Measurements from ENCODE around the gene MMP11.
A peak's percentile ranks its signal among the peaks of the same experiment; 100 is the strongest.

The MMP11 gene

DNA sequence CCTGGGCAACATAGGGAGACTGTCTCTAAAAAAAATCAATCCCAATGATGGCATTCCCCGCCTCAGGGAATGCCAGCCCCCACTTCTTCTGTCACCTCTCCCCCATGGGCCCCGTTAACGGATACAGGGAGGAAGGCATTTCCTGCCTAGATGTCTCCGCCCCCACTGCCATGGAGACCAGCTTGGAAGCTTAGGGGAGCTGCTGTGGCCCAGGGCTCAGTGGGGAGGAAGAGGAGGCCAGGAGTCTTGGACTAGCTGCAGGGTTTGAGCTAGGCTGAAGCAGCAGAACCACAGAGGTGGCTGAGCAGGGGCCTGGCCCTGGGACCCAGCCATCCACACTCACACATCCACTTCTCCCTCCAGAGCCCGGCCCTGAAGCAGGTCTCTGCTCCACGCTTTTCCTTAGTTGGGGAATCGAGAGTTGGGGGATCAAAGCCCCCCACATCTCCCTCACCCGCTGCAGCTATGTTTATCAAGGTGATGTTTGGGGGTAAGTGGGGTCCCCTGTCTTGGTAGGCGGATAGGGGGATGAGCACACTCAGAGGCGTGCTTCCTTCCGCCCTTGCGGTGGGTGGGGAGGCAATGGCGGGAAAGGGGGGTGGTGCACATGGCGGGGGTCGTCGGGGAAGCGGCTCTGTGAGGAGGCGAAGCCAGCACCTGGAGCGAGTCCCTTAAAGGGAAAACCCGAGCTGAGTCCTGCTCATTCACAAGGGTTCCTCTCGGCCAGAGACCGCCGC, 9.6 kb upstream of the MMP11 start, which contains the start of gene C22orf15:
TSS of gene C22orf15 (plus strand) at position 149 of the 737 bp plus-strand sequence. CDS start at position 466, 317 bp downstream.
- Histone ChIP-seq H2AK5ac (ENCODE audit: low read length) (no peak within 1 kb of the TSS), H2BK120ac (ENCODE audit: low read depth, low read length) (no peak within 1 kb of the TSS), H4K5ac (ENCODE audit: low read length) (no peak within 1 kb of the TSS), H3K4ac (ENCODE audit: low read depth, low read length) (no peak within 1 kb of the TSS), H2BK15ac (replicated peaks; ENCODE audit: low read depth) (no peak within 1 kb of the TSS), H3K27ac (ENCODE audit: low read depth, low read length) (no peak within 1 kb of the TSS), H3K23ac (ENCODE audit: low read length) (no peak within 1 kb of the TSS), H2BK5ac (ENCODE audit: low read length) (no peak within 1 kb of the TSS), H3K9ac (ENCODE audit: low read length) (peak within 1 kb of the TSS; percentile 47), H3K56ac (ENCODE audit: low read length) (peak within 1 kb of the TSS; percentile 75), H3K36me3 (ENCODE audit: control insufficient read depth, insufficient read depth, low read length) (no peaks in the 10 kb centered on the region), H3K27me3 (ENCODE audit: insufficient read depth, low read length, poor library complexity) (no peaks in the 10 kb centered on the region), H3K4me3 (ENCODE audit: low read length) (no peak within 1 kb of the TSS), H3K4me2 (ENCODE audit: low read length) (peak within 1 kb of the TSS; percentile 37), H3K4me1 (ENCODE audit: control insufficient read depth, low read depth, low read length) (peaks cover 14% of the 10 kb centered on the region), H4K8ac (ENCODE audit: low read depth, low read length) (no peak within 1 kb of the TSS), H3K79me1 (ENCODE audit: low read length) (peaks cover 4% of the 10 kb centered on the region), H3K79me2 (ENCODE audit: control insufficient read depth, insufficient read depth, low read length) (no peaks in the 10 kb centered on the region), H3K18ac (ENCODE audit: low read length) (peak within 1 kb of the TSS; percentile 6)
- DNase-seq, result peak; percentile 83
- no CpG with 5 or more reads among the region's 23 CpGs for WGBS (ENCODE audit: extremely low coverage, insufficient coverage, low lambda C conversion rate)

DNA sequence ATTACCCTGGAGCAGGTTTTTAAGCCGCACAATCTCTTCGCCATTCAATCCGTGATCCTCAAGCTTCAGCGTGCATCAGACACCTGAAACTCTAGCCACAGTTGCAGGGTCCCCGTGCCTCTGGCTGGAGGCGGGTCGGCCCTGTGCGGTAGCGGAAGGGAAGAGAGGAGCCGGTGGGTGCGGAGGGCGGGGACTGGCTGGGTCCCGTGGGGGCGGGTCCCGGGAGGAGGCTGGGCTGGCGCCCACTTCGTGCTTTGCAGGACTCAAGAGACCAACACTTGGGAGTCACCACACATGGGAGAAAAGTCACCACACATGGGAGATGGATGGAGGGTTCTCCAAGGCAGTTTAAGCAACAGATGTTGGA, 9.1 kb upstream of the MMP11 start:
- peak overlapping the region; percentile 37 for H3K4me2 ChIP-seq (ENCODE audit: low read length)
- H2AK5ac ChIP-seq (ENCODE audit: low read length), result no peak overlapping the region
- peak overlapping the region; percentile 47 for H3K9ac ChIP-seq (ENCODE audit: low read length)
- no peak overlapping the region for H2BK120ac ChIP-seq (ENCODE audit: low read depth, low read length)
- no peak overlapping the region for H2BK5ac ChIP-seq (ENCODE audit: low read length)
- no peak overlapping the region for H4K8ac ChIP-seq (ENCODE audit: low read depth, low read length)
- no peaks in the 10 kb centered on the region for H3K79me2 ChIP-seq (ENCODE audit: control insufficient read depth, insufficient read depth, low read length)
- H3K23ac ChIP-seq (ENCODE audit: low read length), result no peak overlapping the region
- WGBS (ENCODE audit: extremely low coverage, insufficient coverage, low lambda C conversion rate), result no CpG with 5 or more reads among the region's 17 CpGs
- H3K4me3 ChIP-seq (ENCODE audit: low read length), result no peak overlapping the region
- no peaks in the 10 kb centered on the region for H3K27me3 ChIP-seq (ENCODE audit: insufficient read depth, low read length, poor library complexity)
- H2BK15ac ChIP-seq (replicated peaks; ENCODE audit: low read depth), result no peak overlapping the region
- peaks cover 4% of the 10 kb centered on the region for H3K79me1 ChIP-seq (ENCODE audit: low read length)
- H3K18ac ChIP-seq (ENCODE audit: low read length), result peak overlapping the region; percentile 6
- DNase-seq, result peak; percentile 42
- H3K27ac ChIP-seq (ENCODE audit: low read depth, low read length), result no peak overlapping the region
- H3K36me3 ChIP-seq (ENCODE audit: control insufficient read depth, insufficient read depth, low read length), result no peaks in the 10 kb centered on the region
- H3K4me1 ChIP-seq (ENCODE audit: control insufficient read depth, low read depth, low read length), result peaks cover 14% of the 10 kb centered on the region
- H3K56ac ChIP-seq (ENCODE audit: low read length), result peak overlapping the region; percentile 75
- no peak overlapping the region for H4K5ac ChIP-seq (ENCODE audit: low read length)
- no peak overlapping the region for H3K4ac ChIP-seq (ENCODE audit: low read depth, low read length)

DNA sequence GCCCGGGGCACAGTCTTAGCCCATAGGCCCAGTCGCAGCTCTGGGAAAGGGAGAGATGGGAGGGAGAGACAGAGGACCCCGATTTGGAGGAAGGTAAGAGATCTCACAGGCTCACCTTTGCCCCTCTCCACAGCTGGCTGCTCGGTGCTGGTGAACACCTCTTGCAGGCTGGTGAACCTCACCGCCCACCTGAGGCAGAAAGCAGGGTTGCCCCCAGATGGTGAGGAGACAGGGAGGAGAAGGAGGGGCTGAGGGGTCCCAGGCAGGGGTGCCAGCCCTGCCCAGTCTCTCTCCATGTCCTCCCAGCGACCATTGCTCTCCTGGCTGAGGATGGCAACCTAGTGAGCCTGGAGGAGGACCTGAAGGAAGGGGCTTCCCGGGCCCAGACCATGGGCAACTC, 8.7 kb upstream of the MMP11 start:
- Histone ChIP-seq H3K9ac (ENCODE audit: low read length) (peak overlapping the region; percentile 26), H3K79me1 (ENCODE audit: low read length) (peaks cover 4% of the 10 kb centered on the region), H3K4me3 (ENCODE audit: low read length) (no peak overlapping the region), H3K4me1 (ENCODE audit: control insufficient read depth, low read depth, low read length) (peaks cover 14% of the 10 kb centered on the region), H4K8ac (ENCODE audit: low read depth, low read length) (no peak overlapping the region), H2AK5ac (ENCODE audit: low read length) (no peak overlapping the region), H3K27ac (ENCODE audit: low read depth, low read length) (no peak overlapping the region), H2BK15ac (replicated peaks; ENCODE audit: low read depth) (no peak overlapping the region), H3K18ac (ENCODE audit: low read length) (no peak overlapping the region), H3K27me3 (ENCODE audit: insufficient read depth, low read length, poor library complexity) (no peaks in the 10 kb centered on the region), H3K23ac (ENCODE audit: low read length) (no peak overlapping the region), H2BK5ac (ENCODE audit: low read length) (no peak overlapping the region), H3K56ac (ENCODE audit: low read length) (peak overlapping the region; percentile 75), H3K4ac (ENCODE audit: low read depth, low read length) (no peak overlapping the region), H4K5ac (ENCODE audit: low read length) (no peak overlapping the region), H3K4me2 (ENCODE audit: low read length) (no peak overlapping the region), H3K36me3 (ENCODE audit: control insufficient read depth, insufficient read depth, low read length) (no peaks in the 10 kb centered on the region), H2BK120ac (ENCODE audit: low read depth, low read length) (no peak overlapping the region), H3K79me2 (ENCODE audit: control insufficient read depth, insufficient read depth, low read length) (no peaks in the 10 kb centered on the region)
- WGBS (ENCODE audit: extremely low coverage, insufficient coverage, low lambda C conversion rate), result no CpG with 5 or more reads among the region's 7 CpGs
- DNase-seq, result no peak

DNA sequence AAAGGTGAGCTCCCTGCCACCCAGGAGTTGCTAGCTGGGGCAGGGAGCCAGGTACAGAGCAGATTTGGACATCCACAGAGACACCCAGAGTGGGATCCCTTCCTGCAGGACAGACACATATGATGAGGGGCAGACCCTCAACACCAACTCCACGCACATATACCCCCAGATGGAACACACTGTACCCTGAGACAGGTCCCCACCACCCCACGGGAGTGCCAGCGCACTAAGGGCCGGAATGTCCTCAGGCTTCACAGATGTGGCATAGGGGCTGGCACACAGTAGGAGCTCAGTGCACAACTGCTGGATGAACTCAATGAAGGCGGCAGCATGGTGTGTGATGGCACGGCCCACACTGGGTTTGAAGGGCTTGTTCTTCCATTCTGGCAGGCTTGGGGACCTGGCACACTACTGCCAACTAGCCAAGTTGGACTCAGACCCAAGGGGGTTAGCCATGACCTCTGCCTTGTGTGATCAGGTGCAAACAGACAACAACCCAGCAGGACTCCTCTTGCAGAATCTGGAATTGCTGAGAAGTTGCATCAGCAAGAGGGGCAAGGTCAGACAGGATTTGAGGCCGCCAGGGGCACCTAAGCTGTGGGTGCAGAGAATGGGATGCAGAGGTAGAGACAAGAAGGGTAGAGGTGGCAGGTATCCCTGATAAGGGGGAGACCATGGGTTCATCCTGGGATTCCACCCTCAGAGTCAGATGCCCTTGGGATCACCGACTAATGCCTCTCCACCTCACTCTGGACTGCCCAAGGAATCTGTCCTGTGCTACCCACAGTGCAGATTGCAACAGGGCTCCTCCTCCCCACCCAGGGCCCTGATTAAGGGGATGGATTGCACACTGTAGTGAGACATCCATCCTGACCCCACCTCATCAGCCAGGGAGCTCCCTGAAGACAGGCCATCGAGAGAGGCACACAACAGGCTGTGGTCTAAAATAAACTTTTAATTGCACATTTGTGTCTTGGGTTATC, 7.5 kb upstream of the MMP11 start:
- Histone ChIP-seq H3K4ac (ENCODE audit: low read depth, low read length) (no peak overlapping the region), H3K9ac (ENCODE audit: low read length) (no peak overlapping the region), H3K56ac (ENCODE audit: low read length) (peak overlapping the region; percentile 34), H3K27ac (ENCODE audit: low read depth, low read length) (no peak overlapping the region), H2BK5ac (ENCODE audit: low read length) (no peak overlapping the region), H3K79me1 (ENCODE audit: low read length) (peaks cover 4% of the 10 kb centered on the region), H2BK15ac (replicated peaks; ENCODE audit: low read depth) (no peak overlapping the region), H4K5ac (ENCODE audit: low read length) (no peak overlapping the region), H3K4me1 (ENCODE audit: control insufficient read depth, low read depth, low read length) (peaks cover 14% of the 10 kb centered on the region), H4K8ac (ENCODE audit: low read depth, low read length) (no peak overlapping the region), H3K27me3 (ENCODE audit: insufficient read depth, low read length, poor library complexity) (no peaks in the 10 kb centered on the region), H3K4me2 (ENCODE audit: low read length) (no peak overlapping the region), H2BK120ac (ENCODE audit: low read depth, low read length) (no peak overlapping the region), H3K79me2 (ENCODE audit: control insufficient read depth, insufficient read depth, low read length) (no peaks in the 10 kb centered on the region), H3K18ac (ENCODE audit: low read length) (no peak overlapping the region), H3K23ac (ENCODE audit: low read length) (no peak overlapping the region), H2AK5ac (ENCODE audit: low read length) (no peak overlapping the region), H3K36me3 (ENCODE audit: control insufficient read depth, insufficient read depth, low read length) (no peaks in the 10 kb centered on the region), H3K4me3 (ENCODE audit: low read length) (no peak overlapping the region)
- WGBS (ENCODE audit: extremely low coverage, insufficient coverage, low lambda C conversion rate), result no CpG with 5 or more reads among the region's 9 CpGs
- DNase-seq, result peak; percentile 51

- H2BK120ac ChIP-seq (ENCODE audit: low read depth, low read length), result no peak overlapping the region
- no peak overlapping the region for H4K5ac ChIP-seq (ENCODE audit: low read length)
- no peak overlapping the region for H3K27ac ChIP-seq (ENCODE audit: low read depth, low read length)
- peak overlapping the region; percentile 20 for H2AK5ac ChIP-seq (ENCODE audit: low read length)
- peak overlapping the region; percentile 83 for H3K9ac ChIP-seq (ENCODE audit: low read length)
- H2BK15ac ChIP-seq (replicated peaks; ENCODE audit: low read depth), result no peak overlapping the region
- H3K79me1 ChIP-seq (ENCODE audit: low read length), result peaks cover 4% of the 10 kb centered on the region
- H3K4ac ChIP-seq (ENCODE audit: low read depth, low read length), result peak overlapping the region; percentile 82
- no peaks in the 10 kb centered on the region for H3K27me3 ChIP-seq (ENCODE audit: insufficient read depth, low read length, poor library complexity)
- H3K18ac ChIP-seq (ENCODE audit: low read length), result peak overlapping the region; percentile 71
- WGBS (ENCODE audit: extremely low coverage, insufficient coverage, low lambda C conversion rate), result no CpG with 5 or more reads among the region's 27 CpGs
- H3K4me3 ChIP-seq (ENCODE audit: low read length), result peak overlapping the region; percentile 80
- H3K56ac ChIP-seq (ENCODE audit: low read length), result peak overlapping the region; percentile 94
- no peaks in the 10 kb centered on the region for H3K79me2 ChIP-seq (ENCODE audit: control insufficient read depth, insufficient read depth, low read length)
- no peak overlapping the region for H3K23ac ChIP-seq (ENCODE audit: low read length)
- H3K36me3 ChIP-seq (ENCODE audit: control insufficient read depth, insufficient read depth, low read length), result no peaks in the 10 kb centered on the region
- DNase-seq, result no peak
- H4K8ac ChIP-seq (ENCODE audit: low read depth, low read length), result no peak overlapping the region
- H2BK5ac ChIP-seq (ENCODE audit: low read length), result no peak overlapping the region
- peak overlapping the region; percentile 90 for H3K4me2 ChIP-seq (ENCODE audit: low read length)
- peaks cover 14% of the 10 kb centered on the region for H3K4me1 ChIP-seq (ENCODE audit: control insufficient read depth, low read depth, low read length)
These were observed 5.4 kb upstream of the MMP11 start for GRCh38 chr22:23767303-23767672.

Measured in mesendoderm (in vitro differentiated cells).